GM19463 (cell line): ENCODE results near the gene GPSM1.
"Not testable (repeated sequence)": the region's sequence is repeated elsewhere in the genome, so short reads cannot be mapped to it uniquely, and the experiment has no call there.

Experiments
- ATAC-seq: cut with Tn5 transposase; IDR thresholded peaks from one replicate; pipeline ENCODE4 v1.9.1; 2021; ENCODE audit warnings: mild to moderate bottlenecking, moderate library complexity; ENCODE audit not compliant: unreplicated experiment

GPSM1 gene

DNA sequence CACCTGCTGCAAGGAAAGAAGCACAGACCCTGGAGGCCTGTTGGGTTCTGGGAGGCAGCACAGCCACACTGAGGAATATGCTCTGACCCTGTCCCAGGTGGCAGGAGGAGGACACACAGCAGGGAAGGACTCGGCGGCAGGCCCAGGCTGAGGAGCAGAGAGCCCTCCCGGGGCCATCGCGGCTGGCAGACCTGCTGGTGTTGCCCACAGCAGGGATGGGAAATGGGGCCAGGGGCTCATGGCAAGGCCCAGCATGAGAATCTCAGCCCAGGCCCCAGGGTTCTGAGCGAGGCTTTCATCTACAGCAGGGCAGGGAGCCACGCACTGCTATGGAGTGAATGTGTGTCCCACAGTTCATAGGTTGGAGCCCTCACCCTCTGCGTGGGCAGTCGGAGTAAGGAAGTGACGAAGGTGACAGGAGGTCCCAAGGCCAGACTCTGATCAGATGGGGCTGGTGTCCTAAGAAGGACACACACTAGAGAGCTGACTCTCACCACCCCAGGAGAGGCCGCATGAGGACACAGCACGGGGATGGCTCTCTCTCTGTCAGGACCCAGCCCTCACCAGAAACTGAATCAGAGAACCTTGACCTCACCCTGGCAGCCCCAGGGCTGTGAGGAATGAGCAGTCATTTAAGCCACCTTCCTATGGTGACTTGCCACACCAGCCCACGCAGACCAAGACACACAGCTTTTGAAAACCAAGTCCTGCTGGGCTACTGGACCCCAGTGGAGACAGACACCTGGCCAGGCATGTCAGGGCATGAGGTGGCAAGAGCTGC lies 10.3 kb upstream of the GPSM1 start:
- ATAC-seq, result no peak

- no peak for ATAC-seq
Observed at GRCh38 chr9:136317695-136318094, 9.6 kb upstream of the GPSM1 start.

DNA sequence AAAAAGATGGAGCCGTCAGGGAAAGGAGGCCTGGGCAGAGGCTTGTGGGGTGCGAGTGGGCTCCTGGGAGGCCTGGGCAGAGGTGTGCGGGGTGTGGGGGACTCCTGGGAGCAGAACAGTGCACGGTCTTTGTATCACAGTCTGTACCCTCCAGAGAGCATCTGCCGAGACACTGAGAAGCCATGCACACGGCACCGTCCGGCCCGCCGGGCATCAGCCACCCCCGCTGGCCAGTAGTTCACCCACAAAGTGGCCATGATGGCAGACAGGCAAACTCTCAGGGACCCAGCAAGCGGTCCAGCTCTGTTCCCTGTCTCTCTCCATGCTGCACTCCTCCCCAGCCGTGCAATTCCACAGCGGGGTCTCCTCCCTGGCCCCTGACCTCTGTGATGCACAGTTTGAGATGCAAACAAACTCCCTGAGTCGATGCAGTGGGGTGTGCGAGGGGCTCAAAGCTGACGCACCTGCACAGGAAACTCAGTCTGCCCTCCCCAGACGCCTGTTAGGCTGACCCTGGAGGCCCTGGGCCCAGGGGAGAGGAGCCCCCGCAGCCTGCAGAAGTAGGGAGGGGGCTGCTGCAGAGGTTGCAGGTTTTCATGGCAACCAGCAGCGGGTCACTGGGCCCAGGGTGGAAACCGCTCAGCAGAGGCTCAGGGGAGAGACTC lies 9.1 kb upstream of the GPSM1 start:
- ATAC-seq, result no peak

DNA sequence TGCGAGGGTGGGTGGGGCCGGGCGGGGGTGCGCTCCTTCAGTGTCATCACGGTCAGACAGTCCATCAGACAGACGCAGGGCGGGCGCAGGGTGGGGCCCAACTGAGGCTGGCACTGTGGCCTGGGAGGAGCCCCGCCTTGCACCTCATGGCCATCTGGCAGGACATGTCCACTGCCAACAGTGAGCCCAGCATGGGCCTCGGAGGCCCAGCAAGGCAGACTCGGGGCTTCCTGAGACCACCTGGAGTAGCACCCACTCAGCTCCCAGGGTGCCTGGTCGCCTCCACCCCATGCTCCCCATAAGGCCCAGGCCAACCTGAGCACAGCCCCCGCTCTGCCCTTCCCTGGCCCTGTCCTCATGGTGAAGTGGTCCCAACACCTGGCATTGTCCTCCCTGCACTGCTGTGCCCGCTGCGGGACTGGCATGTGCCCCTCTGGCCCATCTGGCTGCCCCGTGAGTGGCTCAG lies 8.5 kb upstream of the GPSM1 start:
- ATAC-seq, result no peak

GRCh38 chr9:136319244-136319643 lies 8.1 kb upstream of the GPSM1 start:
- not testable (repeated sequence) for ATAC-seq

DNA sequence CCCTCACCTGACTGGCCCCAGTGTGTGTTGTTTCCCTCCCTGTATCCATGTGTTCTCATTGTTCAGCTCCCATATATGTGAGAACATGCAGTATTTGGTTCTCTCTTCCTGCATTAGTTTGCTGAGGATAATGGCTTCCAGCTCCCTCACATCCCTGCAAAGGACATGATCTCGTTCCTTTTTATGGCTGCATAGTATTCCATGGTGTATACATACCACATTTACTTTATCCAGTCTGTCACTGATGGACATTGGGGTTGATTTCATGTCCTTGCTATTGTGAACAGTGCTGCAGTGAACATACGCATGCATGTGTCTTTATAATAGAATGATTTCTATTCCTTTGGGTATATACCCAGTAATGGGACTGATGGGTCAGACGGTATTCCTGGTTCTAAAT lies 7.4 kb upstream of the GPSM1 start:
- ATAC-seq, result not testable (repeated sequence)

DNA sequence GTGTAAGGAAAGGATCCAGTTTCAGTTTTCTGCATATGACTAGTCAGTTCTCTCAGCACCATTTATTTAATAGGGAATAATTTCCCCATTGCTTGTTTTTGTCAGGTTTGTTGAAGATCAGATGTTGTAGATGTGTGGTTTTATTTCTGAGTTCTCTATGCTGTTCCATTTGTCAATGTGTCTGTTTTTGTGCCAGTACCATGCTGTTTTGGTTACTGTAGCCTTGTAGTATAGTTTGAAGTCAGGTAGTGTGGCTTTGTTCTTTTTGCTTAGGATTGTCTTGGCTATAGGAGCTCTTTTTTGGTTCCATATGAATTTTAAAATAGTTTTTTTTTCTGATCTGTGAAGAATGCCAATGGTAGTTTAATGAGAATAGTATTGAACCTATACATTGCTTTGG lies 6.4 kb upstream of the GPSM1 start:
- not testable (repeated sequence) for ATAC-seq

- ATAC-seq, result no peak
Observed at GRCh38 chr9:136321561-136321960, 5.8 kb upstream of the GPSM1 start.

DNA sequence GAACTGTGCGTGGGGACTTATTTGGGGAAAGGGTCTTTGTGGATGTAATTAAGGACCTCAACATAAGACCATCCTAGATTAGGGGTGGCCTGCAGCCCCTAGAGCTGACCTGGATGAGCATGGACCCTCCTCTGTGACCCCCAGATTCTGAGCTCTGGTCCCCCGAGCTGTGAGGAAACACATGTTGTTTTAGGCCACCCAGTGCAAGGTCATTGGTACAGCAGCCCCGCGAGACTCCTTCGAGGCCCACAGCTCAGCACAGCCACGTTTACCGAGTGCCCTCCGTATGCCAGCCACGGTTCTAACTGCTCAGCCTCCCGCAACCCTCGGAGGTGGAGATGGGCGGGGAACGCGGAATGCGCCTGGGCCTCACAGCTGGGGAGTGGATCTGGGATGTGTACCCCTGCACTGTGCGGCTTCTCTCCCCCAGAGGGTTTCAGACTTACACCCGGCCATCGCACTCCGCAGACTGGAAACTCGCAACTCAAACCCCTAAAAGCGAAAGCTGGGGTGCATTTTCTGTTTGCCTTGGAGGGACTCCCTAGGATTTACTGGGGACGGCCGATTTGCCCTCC lies 4.5 kb upstream of the GPSM1 start:
- no peak for ATAC-seq

DNA sequence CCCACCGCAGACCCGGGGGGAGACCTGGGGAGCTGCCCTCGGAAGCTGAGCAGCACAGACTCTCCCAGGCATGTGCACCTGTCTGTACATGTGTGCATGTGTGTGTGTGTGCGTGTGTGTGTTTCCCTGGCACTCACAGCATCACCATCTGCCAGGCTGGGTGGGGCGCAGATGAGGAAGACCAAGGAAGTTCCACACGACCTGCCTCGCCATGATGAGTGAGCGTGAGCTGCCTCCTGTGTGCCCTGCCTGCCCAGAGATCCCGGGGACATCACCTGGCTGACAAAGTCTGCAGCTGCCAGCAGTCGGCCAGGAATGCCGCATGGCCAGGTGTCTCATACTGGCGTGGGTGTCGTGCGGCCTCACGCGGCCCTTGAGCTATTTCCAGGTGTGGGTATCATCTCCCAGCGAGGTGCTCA lies 4.0 kb upstream of the GPSM1 start:
- no peak for ATAC-seq

GRCh38 chr9:136324501-136325300 lies 2.6 kb upstream of the GPSM1 start:
- no peak for ATAC-seq

DNA sequence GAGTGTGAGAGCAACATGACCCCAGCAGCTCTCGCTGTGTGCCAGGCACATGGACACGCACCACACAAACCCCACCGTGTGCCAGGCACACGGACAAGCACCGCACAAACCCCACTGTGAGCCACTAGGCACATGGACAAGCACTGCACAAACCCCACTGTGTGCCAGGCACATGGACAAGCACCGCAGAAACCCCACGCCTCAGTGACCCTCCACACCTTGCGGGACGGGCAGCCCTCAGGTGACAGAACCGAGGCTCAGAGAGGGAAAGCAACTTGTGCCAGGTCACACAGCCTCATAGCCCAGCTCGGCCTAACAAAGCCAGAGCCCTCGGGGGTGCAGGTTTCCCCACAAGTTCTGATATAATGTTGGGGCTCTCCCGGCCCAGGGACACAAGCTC lies 2.0 kb upstream of the GPSM1 start:
- no peak for ATAC-seq

GRCh38 chr9:136326061-136326760 lies 1.1 kb upstream of the GPSM1 start:
- ATAC-seq, result no peak

DNA sequence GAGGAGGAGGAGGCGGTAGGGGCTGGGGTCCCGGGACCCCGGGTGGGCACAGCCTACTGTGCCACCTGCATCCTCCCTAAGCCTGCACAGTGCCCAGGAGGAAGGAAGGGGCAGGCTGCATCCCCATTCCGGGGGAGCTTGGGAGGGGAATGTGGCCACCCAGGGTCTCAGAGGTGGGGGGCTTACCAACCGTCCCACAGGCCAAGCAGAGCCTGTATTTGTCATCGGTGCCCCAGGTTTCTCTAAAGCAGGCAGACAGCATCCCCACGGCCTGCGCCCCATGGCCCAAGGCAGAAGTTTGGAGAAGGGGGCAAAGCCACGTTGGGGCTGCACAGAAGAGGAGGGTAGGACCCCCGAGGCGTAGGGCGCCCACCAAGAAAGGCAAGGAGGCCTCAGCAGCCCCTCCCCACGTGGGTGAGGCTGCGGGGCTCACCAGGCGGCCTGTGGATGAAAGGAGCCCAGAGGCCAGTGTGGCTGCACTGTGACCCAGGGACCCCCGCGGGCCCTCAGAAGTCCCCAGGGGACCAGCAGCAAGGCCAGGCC lies 507 bp upstream of the GPSM1 start:
- ATAC-seq, result no peak

DNA sequence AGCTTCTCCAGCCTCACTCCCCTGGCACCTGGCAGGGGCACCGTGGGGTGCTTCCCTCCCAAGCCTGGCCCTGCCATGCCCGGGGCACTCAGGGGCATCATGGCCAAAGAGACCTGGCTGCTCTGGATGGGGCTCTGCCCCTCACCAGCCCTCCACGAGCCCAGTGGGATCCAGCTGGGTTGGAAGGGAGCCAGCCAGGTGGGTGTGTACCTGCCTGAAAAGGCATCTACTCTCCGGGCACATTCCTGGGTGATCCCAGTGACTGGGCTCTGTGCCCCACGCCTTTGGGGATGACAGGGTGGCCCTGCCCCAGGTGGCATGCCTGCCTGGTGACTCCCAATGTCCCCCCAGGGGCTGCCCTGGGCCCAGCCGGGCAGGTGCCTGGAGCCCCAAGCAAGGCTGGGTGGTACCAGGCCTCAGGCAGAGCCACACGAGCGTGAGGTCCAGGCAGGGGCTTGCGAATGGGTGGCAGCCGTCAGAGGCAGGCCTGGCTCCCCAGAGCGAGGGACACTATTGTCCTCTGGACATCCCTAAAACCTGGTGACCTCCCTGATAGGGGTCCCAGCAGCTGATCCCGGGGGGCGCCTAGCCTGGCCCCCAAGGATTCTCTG lies 777 bp downstream of the GPSM1 start:
- no peak for ATAC-seq

- no peak for ATAC-seq
Observed at GRCh38 chr9:136328622-136329041, 1.3 kb downstream of the GPSM1 start.

GRCh38 chr9:136329211-136329627 lies 1.9 kb downstream of the GPSM1 start:
- no peak for ATAC-seq

DNA sequence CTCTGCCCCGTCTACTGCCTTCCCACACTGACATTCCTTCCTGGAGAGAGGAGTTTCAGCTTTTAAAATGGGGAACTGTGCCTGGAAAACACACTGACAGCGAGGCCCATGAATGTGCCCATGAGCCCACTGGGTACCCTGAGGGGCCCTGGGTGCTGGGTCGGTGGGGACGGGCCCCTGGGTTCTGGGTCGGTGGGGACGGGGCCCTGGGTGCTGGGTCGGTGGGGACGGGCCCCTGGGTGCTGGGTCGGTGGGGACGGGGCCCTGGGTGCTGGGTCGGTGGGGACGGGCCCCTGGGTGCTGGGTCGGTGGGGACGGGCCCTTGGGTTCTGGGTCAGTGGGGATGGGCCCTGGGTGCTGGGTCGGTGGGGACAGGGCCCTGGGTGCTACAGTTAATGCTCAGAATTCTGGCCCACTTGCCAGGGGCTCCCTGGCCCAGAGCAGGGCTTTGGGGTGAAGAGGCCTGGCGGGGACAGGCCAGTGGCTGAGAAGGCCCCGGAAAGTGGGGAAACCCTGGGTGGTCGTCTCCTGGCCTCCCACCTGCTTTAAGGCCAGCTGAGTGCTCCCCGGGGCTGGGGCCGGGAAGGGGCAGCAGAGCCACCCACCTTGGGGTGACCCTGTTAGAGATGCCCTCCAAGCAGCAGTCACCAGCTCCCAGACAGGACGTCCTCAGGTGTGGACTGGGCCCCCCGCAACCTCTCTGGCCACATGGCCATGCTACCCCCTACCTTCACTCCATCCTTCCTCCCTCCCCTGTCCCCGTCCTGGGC lies 2.5 kb downstream of the GPSM1 start:
- ATAC-seq, result no peak

DNA sequence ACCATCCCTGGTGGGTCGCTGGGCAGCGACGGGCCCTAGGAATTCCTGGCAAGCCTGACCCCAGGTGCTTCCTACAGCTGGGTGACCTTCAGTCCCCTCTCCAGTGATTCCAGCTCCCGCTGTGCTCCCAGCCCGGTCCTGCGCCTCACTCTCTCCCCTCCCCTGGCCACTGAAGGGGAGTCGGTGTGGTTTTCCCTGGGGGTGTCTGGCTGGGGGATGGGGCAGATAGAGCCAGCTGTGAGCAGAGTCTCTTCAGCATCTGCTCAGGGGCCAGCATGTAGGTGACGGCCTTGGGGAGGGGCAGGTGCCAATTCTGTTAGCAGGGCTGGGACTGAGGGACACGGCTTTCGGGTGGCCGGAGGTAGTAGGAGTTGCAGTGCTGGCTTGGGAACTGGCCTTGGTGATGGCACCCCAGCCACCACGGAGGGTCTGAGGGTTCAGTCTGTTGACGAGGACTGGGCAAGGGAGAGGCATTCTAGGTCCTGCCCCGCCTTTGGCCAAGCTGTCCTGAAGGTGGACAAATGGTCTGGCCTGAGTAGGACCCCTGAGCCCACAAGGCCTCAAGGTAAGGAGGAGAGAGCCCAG lies 3.2 kb downstream of the GPSM1 start:
- ATAC-seq, result no peak
